T-helper 1 cell treated with Interleukin-12 subunit alpha and Interleukin-12 subunit beta and Interleukin-4 antibody, amounts not matched to agents 30 μg/mL and 1 μg/mL, for 36 hours (primary cell): ENCODE data around the gene LIPT1.

ENCODE experiments used
- H3K27ac Mint-ChIP-seq: one replicate; pipeline ENCODE4 v1.8.0; 2021; ENCODE audit warnings: mild to moderate bottlenecking, mixed read lengths
- H3K27me3 Mint-ChIP-seq: one replicate; pipeline ENCODE4 v1.8.0; 2021; ENCODE audit warnings: low read depth, mixed read lengths
- H3K36me3 Mint-ChIP-seq: one replicate; pipeline ENCODE4 v1.8.0; 2021; ENCODE audit warnings: low read depth, mixed read lengths
- H3K4me1 Mint-ChIP-seq: one replicate; pipeline ENCODE4 v1.8.0; 2021; ENCODE audit warnings: low read depth, mixed read lengths
- H3K4me3 Mint-ChIP-seq: one replicate; pipeline ENCODE4 v1.8.0; 2021; ENCODE audit warnings: mild to moderate bottlenecking, moderate library complexity, mixed read lengths
- H3K9me3 Mint-ChIP-seq: one replicate; pipeline ENCODE4 v1.8.0; 2021; ENCODE audit warnings: mixed read lengths

Gene LIPT1

GRCh38 chr2:99153921-99154604, 704 bp upstream of the LIPT1 start:
- H3K9me3 Mint-ChIP-seq = no peaks in the 10 kb centered on the region
- H3K27me3 Mint-ChIP-seq = no peaks in the 10 kb centered on the region
- no peak overlapping the region for H3K4me3 Mint-ChIP-seq
- H3K36me3 Mint-ChIP-seq = peaks cover 14% of the 10 kb centered on the region
- H3K4me1 Mint-ChIP-seq = peaks cover 25% of the 10 kb centered on the region
- no peak overlapping the region for H3K27ac Mint-ChIP-seq

- H3K4me3 Mint-ChIP-seq = no peak overlapping the region
- H3K36me3 Mint-ChIP-seq = peaks cover 20% of the 10 kb centered on the region
- H3K27me3 Mint-ChIP-seq = no peaks in the 10 kb centered on the region
- H3K9me3 Mint-ChIP-seq = no peaks in the 10 kb centered on the region
- H3K4me1 Mint-ChIP-seq = peaks cover 24% of the 10 kb centered on the region
- no peak overlapping the region for H3K27ac Mint-ChIP-seq
Observed at GRCh38 chr2:99156891-99157290, 2.1 kb downstream of the LIPT1 start.

- Mint-ChIP-seq H3K4me3 (no peak overlapping the region), H3K9me3 (no peaks in the 10 kb centered on the region), H3K4me1 (peaks cover 24% of the 10 kb centered on the region), H3K36me3 (peaks cover 21% of the 10 kb centered on the region), H3K27ac (no peak overlapping the region), H3K27me3 (no peaks in the 10 kb centered on the region)
Observed at GRCh38 chr2:99158599-99158998, 3.8 kb downstream of the LIPT1 start.

- H3K27ac Mint-ChIP-seq = no peak overlapping the region
- no peaks in the 10 kb centered on the region for H3K27me3 Mint-ChIP-seq
- H3K9me3 Mint-ChIP-seq = no peaks in the 10 kb centered on the region
- H3K4me1 Mint-ChIP-seq = peaks cover 16% of the 10 kb centered on the region
- H3K36me3 Mint-ChIP-seq = peaks cover 27% of the 10 kb centered on the region
- no peak overlapping the region for H3K4me3 Mint-ChIP-seq
Observed at GRCh38 chr2:99159594-99159993, 4.8 kb downstream of the LIPT1 start.

GRCh38 chr2:99166218-99166617, 11.5 kb downstream of the LIPT1 start:
- no peaks in the 10 kb centered on the region for H3K27me3 Mint-ChIP-seq
- no peak overlapping the region for H3K27ac Mint-ChIP-seq
- peaks cover 5% of the 10 kb centered on the region for H3K4me1 Mint-ChIP-seq
- peaks cover 35% of the 10 kb centered on the region for H3K36me3 Mint-ChIP-seq
- no peaks in the 10 kb centered on the region for H3K9me3 Mint-ChIP-seq
- no peak overlapping the region for H3K4me3 Mint-ChIP-seq

GRCh38 chr2:99169534-99169933, 14.8 kb downstream of the LIPT1 start:
- H3K27me3 Mint-ChIP-seq = no peaks in the 10 kb centered on the region
- H3K27ac Mint-ChIP-seq = no peak overlapping the region
- no peak overlapping the region for H3K4me3 Mint-ChIP-seq
- H3K36me3 Mint-ChIP-seq = peaks cover 34% of the 10 kb centered on the region
- no peaks in the 10 kb centered on the region for H3K9me3 Mint-ChIP-seq
- H3K4me1 Mint-ChIP-seq = peaks cover 15% of the 10 kb centered on the region

GRCh38 chr2:99171377-99172140, 16.8 kb downstream of the LIPT1 start:
- peaks cover 25% of the 10 kb centered on the region for H3K36me3 Mint-ChIP-seq
- H3K27me3 Mint-ChIP-seq = no peaks in the 10 kb centered on the region
- no peak overlapping the region for H3K4me3 Mint-ChIP-seq
- no peak overlapping the region for H3K27ac Mint-ChIP-seq
- no peaks in the 10 kb centered on the region for H3K9me3 Mint-ChIP-seq
- H3K4me1 Mint-ChIP-seq = peaks cover 24% of the 10 kb centered on the region

DNA sequence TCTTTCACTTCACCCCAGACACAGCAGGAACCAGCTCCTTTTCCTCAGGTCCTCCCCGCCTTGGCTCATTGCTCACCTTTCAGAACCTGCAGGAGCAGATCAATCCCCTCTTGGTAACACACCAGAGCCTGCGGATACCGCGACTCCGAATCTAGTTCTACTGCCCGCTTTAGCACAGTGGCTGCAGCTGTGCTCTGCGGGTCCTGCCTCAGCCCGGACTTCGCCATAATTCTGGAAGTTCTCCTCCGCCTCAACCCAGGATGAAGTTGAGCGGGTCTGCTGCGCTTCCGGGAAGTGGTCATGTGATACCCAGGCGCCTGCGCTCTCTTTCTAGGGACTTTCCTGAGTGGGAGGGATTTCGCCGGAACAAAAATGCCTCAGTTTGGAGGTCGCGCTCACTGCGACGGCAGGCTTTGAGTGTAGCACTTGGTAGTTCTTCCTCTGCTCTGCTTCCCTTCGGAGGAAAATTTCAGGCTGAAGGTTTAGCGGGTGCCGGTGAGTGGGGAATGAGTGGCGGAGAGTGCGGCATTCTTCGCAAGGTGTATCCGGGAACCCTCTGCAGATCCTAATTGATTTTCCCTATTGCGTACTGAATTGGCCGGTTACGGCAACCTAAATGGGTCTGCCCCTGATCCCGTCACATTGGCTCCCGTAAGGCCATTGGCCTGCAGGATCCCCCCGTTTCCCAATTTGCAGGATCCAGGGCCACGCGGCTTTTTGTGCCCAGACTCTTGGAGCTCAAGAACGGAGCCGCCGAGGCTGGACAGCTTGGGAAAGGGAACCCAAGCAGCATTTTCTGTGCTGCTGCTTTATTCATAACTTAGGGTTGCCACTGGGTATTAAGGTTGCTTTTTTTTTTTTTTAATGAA, 26.2 kb downstream of the LIPT1 start, which contains the start of the genes MITD1 and MRPL30:
MITD1 (minus strand) TSS at position 304 of the 869 bp plus-strand sequence; CDS start at position 227, 77 bp downstream.
MRPL30 (plus strand) TSS at position 430 of the 869 bp plus-strand sequence. CDS start 5,020 bp downstream, outside the sequence.
- no peaks in the 10 kb centered on the region for H3K27me3 Mint-ChIP-seq
- peaks cover 43% of the 10 kb centered on the region for H3K4me1 Mint-ChIP-seq
- H3K27ac Mint-ChIP-seq = peak within 1 kb of the TSS; percentile 96
- peaks cover 19% of the 10 kb centered on the region for H3K36me3 Mint-ChIP-seq
- H3K4me3 Mint-ChIP-seq = peak within 1 kb of the TSS; percentile 99
- no peaks in the 10 kb centered on the region for H3K9me3 Mint-ChIP-seq

DNA sequence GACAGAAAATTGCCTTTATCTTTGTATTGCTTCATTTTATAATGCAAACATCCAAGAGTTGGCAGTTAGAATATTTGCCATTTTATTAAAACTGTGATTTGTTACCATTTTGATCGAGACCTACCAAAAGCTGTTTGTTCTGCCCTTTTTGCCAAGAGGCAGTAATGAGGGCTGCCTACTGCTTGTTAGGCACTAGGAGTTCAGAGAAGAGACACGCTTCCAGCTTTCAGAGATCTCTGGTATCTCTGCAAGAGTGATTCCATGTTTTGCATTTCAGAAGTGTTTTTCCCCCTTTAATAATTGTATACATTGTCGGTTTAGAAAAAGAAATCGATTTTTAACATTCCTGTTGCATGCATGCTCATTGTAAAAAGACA, 26.8 kb downstream of the LIPT1 start:
- no peaks in the 10 kb centered on the region for H3K27me3 Mint-ChIP-seq
- H3K36me3 Mint-ChIP-seq = peaks cover 19% of the 10 kb centered on the region
- H3K9me3 Mint-ChIP-seq = no peaks in the 10 kb centered on the region
- H3K4me3 Mint-ChIP-seq = peak overlapping the region; percentile 99
- H3K27ac Mint-ChIP-seq = peak overlapping the region; percentile 96
- peaks cover 43% of the 10 kb centered on the region for H3K4me1 Mint-ChIP-seq

- Mint-ChIP-seq H3K27ac (no peak overlapping the region), H3K4me3 (peak overlapping the region; percentile 3), H3K27me3 (no peaks in the 10 kb centered on the region), H3K9me3 (no peaks in the 10 kb centered on the region), H3K4me1 (peaks cover 35% of the 10 kb centered on the region), H3K36me3 (peaks cover 16% of the 10 kb centered on the region)
Observed at GRCh38 chr2:99183025-99183424, 28.3 kb downstream of the LIPT1 start.

- Mint-ChIP-seq H3K9me3 (no peaks in the 10 kb centered on the region), H3K27me3 (no peaks in the 10 kb centered on the region), H3K4me1 (peaks cover 25% of the 10 kb centered on the region)
Observed at GRCh38 chr2:99184811-99185210, 30.0 kb downstream of the LIPT1 start.

DNA sequence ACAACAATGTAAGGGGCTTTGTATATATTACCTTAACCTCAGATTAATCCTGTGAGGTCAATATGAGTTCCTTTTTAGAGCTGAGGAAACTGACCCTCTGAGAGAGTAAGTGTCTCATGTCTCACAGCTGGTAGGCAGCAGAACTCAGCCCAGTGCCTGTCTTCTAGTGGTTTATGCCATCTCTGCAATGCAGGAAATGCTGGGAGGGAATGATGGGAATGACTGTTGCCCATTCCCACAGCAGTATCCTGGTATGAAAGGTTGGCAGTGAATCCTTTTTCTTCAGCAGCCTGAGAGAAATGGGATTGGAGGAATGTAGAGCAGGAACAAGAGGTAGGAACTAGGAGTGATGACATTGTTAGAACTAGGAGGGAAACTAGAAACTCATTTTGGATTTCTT, 32.2 kb downstream of the LIPT1 start:
- H3K4me3 Mint-ChIP-seq = no peak overlapping the region
- no peaks in the 10 kb centered on the region for H3K9me3 Mint-ChIP-seq
- H3K4me1 Mint-ChIP-seq = peaks cover 13% of the 10 kb centered on the region
- H3K27me3 Mint-ChIP-seq = no peaks in the 10 kb centered on the region
- H3K27ac Mint-ChIP-seq = peak overlapping the region; percentile 70
- H3K36me3 Mint-ChIP-seq = peaks cover 21% of the 10 kb centered on the region

More at GRCh38 chr2:99184811-99185210, 30.0 kb downstream of the LIPT1 start:
- H3K27ac Mint-ChIP-seq = no peak overlapping the region
- peaks cover 17% of the 10 kb centered on the region for H3K36me3 Mint-ChIP-seq
- H3K4me3 Mint-ChIP-seq = no peak overlapping the region

DNA sequence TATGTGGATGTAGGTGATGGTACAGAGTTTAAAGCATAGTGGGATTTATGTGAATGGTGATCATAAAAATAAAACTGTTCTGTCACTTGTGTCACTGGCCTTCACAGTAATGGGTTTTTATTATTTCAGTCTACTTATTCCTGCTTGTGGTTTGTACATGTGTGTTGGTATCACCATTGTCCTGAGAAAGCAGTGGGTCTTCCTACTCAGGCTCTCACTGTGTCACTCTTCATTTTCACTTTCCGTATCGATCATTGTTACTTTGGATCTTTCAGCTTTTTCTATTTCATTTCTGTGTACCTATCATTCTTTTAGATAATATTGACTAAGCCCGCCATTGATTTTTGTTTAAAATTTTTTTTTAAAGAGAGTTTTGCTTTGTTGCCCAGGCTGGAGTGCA, 33.6 kb downstream of the LIPT1 start:
- H3K36me3 Mint-ChIP-seq = peaks cover 32% of the 10 kb centered on the region
- H3K9me3 Mint-ChIP-seq = no peaks in the 10 kb centered on the region
- H3K4me1 Mint-ChIP-seq = peaks cover 9% of the 10 kb centered on the region
- H3K27me3 Mint-ChIP-seq = no peaks in the 10 kb centered on the region
- H3K4me3 Mint-ChIP-seq = no peak overlapping the region
- no peak overlapping the region for H3K27ac Mint-ChIP-seq

GRCh38 chr2:99190548-99190947, 35.8 kb downstream of the LIPT1 start:
- peaks cover 4% of the 10 kb centered on the region for H3K4me1 Mint-ChIP-seq
- no peak overlapping the region for H3K27ac Mint-ChIP-seq
- H3K27me3 Mint-ChIP-seq = no peaks in the 10 kb centered on the region
- peaks cover 38% of the 10 kb centered on the region for H3K36me3 Mint-ChIP-seq
- H3K4me3 Mint-ChIP-seq = no peak overlapping the region
- no peaks in the 10 kb centered on the region for H3K9me3 Mint-ChIP-seq
